GM18520 (cell line): ENCODE data around the gene FILIP1L.

Experiments used
- ATAC-seq: cut with Tn5 transposase; IDR thresholded peaks from one replicate; pipeline ENCODE4 v1.9.1; 2021; ENCODE audit not compliant: unreplicated experiment

FILIP1L gene

DNA sequence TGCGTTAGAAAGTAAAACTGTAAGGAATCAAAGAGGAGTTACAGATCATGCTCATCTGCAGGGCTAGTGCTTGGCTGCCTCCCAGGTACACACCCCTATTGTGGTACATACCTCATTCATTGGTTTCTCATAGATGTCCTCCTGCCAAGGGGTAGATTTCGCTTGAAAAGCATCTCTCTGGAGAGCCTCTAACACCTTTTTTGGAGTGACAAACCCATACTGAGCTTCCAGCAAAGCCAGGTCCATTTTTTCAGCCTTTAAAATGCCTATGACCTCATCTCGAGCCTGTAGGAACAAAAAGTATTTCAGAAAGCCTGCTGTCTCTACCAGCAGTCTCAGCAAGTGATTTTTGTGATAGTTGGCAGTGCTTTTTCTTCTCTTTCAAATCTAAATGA, 184.6 kb downstream of the FILIP1L start:
- no peak for ATAC-seq

DNA sequence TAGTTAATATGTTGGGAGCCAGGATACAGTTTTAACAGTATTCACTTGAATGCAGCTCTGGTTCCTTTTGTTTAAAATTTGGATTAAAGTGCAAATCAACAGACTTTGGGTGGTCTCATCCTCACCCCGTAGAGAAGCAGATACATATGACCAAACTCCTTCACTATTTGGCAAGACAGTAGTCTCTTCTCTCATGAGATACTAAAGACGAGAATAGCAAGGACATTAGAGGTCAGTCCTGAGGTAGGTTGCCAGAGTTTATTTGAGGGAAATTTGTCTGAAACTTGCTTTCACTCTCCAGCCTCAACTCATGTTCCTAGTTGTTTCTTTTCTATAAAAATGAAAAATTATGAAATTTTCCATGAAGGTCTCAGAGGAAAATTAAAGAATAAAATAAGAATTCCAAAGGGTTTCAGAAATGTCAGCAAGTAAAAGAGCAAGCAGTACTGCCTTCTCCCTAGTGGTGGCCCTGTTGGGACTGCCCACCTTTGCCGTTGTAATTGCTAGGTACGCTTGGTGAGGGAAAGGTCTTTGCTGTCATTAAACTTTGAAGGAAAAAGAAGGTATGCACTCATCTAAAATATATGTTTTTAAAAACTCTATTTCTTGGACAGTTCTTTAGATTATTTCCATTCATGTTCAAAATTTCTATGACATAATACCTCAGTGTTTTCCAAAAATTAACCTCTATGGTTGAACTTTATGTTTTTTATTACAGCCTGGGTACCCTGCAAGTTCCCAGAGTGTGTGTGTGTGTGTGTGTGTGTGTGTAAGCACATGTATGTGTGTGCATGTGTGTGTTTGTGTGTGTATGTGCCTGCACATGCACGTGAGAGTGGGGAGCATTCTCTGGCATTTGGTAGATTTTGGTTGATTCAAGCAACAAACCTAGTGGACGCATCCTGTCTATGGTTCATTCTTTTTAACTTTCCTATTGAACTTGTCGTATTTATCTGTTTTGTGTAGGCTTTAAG, 185.2 kb downstream of the FILIP1L start:
- no peak for ATAC-seq

DNA sequence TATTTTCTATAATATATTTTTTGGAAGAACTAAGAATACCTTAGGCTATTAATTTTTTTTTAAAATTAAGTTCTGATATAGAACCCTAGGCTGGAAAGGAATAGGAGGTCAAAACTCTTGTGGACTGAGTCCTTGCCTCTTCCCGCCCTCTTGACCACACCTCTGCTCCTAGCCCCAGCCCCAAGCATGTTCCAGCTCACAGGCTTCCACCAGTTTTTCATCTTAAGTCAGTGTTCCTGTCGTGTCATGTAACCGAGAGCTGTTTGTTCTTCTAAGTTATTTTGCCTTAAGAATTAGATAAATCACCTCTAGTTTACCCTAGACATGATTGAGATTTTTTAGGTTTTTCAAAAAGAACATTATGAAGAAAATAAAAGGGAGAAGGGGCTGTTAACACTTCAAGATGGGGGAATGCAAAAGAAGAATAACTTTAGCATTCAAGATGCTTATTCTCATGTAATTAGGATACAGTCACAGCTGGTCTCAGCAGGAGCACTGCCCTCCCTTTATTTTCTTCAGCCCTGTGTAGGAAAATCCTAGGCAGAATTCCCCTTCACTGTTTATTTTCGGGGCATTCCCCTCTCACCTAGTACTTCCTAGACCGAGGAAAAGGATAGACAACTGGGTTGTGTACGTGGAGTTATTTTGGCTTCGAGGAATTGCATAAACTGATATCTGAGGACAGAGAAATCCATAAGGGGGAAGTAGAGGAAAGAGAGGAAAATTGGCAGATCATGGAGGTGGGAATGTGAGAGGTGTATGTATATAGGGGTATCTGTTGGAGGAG, 186.4 kb downstream of the FILIP1L start:
- ATAC-seq, result no peak

DNA sequence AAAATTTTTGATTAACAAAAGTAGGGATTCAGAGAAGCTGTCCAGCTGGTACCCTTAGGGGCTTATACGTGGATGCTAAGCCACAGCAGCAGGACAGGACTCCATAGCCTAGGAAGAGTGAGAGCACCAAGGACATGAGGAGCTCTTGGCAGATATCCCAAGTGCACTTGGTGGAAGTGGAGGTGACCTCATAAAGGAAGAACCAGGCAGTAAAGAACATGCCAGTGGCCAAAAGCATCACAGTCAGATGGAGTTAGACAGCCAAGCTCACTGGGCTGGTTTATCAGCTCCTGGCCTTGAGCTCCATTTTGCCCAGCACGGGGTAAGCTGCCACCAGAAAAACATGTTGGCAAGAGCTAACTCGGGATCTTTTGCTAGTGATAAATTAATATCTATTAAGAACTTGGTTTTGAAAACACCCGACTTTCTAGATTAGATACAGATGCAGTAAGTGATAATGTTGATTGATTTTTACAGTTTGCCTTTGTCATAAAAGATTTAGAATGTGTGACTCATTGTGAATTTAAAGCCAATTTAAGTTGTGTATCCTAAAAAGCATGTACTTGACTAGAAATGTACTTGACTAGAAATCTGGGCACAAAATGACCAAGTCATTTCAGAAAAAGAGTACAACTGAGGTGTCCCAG, 188.6 kb downstream of the FILIP1L start:
- no peak for ATAC-seq

DNA sequence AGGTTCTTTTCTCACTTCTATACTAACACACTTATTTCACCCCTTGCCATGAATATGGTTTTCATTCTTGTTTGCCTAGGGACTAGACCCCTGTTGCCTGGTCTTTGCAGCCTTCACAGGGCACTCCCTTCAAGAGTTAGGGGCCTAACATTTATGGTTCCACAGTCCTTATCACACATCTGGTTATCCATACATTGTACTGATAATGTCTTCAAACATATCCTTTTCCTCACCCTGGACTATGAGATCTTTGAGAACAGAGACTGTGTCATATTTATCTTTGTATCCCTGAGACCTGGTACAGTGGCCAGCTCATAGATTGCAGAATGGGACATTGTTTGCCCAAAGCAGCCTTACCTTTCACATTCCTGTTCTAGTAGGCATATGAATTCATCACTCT, 190.4 kb downstream of the FILIP1L start:
- no peak for ATAC-seq

DNA sequence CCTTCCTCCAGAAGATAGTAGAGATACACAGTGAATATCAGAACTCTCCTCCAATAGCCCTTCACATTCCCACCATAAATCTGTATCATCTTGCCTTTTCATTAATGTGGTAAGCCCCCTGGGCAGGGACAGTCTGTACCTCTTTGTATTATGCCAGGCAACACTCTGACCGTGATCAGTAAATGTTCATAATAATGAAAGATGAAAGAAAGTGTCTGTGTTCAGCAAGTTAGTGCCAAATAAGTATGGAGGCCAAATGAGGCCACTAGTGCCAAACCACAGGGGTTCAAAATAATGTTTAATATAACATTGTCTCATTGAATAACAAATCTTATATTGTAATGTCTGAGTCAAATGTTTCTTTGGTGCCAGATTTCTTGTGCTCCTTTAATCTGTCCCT, 192.3 kb downstream of the FILIP1L start:
- no peak for ATAC-seq

DNA sequence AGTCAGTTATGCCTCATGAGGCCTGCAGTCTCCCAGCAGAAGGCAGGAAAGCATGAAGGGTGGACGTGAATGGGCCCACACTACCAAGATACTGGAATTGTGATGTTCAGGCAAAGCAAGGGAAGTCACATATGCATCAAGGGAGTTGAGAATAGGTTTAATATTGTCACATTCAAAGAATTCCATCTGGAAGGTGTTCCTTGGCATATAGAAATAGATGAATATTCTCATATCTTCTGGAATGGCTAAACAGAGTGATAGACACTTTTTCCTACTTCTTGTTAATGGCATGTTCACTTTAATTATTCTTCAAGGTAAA, 193.0 kb downstream of the FILIP1L start:
- no peak for ATAC-seq

DNA sequence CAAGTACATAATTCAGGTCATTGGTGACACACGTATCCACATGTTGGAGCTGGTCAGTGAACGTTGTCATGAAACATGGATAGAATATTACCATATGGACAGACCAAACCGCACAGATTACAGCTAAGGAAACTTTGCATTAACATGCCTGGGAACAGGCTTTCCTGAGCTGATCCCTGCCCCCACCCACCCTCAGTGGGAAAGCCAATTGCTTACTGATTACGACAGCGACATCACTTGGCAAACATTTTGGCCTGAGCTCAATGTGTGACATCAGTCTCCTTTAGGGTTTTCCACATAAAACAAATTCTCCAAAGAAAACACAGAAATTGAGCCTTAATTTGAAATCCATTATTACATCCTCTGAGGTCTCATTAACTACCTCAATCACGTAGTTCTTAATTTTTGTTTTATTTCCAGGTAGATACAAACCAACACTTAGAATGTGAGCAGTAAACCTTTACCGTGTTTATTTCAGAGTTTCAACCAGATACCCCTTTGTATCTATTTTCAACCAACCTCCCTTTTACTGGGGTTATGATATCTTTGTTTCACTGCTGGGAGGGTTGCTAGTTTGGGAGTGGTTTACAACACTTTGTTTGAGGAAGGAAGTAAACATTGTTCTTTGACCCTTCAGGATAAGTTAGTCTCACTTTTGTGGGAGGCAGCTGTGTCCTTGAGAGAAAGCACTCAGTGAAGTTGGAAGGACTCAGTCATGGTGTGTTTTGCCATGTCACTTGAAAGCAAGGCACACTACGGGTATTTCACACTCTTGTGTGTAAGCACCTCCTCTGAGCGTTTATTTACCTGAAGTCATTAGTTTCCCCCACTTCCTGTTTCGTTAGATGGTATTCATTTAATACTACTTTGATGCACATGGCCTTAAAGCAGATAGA, 193.6 kb downstream of the FILIP1L start:
- ATAC-seq, result no peak

DNA sequence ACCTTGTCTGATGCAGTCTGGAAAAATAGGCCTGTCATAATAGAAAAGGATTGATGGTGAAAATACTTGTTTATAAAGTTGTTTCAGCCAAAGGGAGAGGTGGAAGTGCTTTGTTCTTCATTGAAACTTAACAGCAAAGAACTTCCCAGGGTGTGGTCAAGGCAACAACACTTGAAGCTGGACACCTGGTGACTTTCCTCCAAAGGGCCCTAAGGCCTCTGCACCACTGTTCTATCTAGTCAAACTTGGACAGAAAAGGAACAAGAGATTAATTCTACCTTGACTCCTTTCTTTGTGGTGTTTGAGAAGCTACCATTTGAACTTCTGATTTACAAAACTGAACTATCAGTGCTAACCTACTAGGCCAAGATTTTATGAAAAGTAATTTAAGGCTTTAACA, 194.6 kb downstream of the FILIP1L start:
- no peak for ATAC-seq

DNA sequence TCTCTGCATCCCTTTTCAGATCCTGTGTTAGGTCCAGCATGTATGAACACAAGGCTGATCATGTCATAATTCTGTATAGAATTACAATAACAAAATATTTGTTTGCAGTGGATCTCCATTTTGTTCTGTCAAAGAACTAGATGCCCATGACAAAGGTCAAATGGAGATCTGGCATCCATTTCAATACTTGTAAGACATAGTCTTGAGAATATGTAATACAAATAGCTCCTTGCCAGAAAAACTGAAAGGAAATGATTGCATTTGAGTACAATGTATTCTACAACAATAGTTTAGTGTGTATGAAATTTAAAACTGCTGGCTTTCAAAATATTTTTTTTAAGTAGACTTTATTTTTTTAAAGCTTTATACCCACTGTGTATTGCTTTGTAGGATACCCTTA, 195.6 kb downstream of the FILIP1L start:
- no peak for ATAC-seq

DNA sequence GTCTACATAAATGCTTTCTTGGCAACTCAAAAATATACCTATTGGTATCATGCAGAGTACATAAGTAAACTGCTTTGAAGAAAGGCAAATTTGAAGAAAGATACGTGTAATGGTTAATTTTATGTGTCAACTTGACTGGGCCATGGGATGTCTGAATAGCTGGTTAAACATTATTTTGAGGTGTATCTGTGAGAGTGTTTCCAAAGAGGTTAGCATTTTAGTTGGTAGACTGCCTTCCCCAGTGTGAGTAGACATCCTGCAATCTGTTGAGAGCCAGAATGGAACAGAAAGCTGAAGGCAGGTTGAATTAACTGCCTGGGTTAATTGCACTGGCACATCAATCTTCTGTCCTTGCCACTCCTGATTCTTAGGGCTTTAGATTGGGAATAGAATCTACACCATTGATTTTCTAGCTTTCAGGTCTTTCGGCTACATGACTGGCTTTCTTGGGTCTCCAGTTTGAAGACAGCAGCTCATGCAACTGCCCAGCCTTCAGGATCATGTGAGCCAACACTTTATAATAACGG, 198.3 kb downstream of the FILIP1L start:
- no peak for ATAC-seq

DNA sequence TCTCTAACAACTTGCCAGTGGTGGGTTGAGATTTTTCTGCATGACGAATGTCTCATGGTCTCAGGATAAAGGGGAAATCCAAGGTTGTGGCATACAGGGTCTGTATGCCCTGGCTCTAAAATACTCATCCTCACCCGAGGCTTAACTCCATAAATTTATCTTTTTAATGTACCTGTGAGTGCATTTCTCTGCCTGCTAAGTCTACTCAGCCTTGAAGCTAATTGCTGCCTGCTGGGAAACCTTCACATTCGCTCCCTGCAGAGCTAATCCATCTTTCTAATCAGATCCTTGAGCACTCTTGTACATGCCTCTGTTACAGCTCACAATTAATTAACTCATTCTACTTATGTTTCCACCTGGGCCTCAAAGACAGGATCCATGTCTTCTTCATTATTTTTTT, 202.9 kb downstream of the FILIP1L start:
- ATAC-seq, result no peak

DNA sequence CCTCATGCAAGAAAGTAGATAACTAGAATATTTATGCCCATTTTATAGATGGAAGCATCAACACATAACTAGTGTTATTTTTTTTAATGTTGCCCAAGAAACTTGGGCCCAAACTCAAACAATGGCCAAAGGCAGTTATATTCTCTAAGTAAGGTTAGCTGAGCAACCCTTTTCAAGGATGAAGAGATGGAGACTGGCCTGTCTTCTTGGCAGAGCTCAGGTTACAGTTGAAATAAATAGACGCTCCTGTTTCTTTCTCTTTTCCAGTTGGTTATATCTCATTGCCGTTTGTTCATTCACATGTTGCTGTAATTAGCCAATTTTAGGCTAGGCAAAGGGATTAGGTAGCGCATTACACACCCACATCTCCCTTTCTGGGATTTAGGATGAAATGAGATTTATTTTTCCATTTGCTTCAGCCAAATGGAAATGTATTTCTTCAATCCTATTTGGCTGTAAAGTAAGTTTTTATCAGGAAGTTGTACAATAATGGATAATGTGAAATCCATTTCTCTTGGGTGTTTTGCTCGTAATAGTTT, 203.5 kb downstream of the FILIP1L start:
- no peak for ATAC-seq

DNA sequence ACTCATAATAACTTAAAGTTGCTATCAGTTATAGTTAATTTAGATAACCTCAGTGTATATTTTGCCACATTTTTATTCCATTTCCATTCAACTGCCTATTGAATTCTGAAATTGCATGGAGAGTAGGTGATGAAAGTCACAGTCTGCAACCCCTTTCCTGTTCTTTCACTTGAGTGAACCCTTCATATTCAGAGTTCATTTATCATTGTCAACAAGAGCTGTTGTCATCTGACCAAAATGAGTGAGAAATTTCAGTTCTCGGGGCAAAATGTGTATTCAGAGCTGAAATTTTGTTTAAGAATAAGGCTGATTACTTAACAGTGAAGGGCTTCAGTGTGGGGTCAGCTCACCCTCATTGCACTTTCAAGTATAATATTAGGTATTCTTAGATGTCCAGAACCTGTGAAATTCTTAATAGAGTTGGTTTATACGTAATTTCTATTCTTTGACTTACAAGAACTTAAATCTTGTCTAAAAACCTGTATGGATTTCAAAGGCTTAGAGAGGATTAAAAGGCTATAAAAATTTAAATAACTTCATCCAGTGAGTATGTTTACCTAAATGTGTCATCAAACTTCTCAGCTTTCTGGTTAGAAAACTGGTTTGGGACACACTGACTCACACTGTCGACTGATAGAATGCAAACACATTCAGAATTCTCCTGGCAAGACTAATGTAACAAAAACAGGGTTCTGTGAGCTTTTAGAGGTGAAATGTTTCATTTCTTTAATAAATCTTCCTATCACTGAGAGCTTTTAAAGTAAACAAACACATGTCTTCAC, 204.4 kb downstream of the FILIP1L start:
- no peak for ATAC-seq

DNA sequence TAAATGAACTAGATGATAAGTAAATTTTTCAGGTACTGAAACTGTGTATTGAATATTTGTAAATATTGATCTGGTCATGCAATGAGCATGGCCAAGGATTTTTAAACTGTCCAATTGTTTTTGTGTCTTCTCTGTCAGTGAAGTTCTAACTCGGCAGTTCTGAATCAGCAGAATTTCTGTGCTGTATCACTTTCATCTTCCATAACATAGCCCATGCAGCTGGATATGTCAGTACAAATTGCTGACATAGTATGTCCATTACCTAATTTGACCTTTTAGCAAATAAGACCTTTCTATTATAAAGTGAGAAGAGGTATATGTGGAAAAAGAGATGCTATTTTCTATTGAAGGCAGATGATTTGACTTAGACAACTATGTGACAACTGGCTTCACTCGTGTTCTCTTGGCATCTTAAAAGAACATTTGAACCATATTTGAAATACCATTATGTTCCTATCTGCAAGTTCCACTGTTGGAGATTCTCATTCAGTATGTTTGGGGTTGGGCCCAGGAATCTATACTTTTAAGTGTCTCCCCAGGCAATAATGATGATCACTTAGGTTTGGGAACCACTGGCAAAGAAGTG, 206.2 kb downstream of the FILIP1L start:
- ATAC-seq, result no peak

DNA sequence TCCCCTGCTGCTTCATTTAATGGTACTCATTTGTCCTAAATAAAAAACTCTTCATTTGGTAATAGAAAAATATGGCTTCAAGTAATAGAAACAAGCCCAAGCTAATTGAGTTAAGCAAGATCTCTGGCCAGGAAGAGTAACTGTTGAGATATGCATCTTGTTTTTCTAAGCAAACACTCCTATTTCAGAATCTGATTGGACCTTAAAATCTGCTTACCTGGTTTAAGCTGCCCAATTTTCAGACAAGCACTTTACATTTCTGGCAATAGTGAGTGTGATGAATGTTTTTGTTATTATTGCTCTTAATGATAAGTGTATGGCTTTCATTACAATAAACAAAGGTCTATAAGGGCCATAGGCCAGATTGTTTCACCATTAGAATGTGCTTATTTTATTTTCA, 210.4 kb downstream of the FILIP1L start:
- no peak for ATAC-seq

DNA sequence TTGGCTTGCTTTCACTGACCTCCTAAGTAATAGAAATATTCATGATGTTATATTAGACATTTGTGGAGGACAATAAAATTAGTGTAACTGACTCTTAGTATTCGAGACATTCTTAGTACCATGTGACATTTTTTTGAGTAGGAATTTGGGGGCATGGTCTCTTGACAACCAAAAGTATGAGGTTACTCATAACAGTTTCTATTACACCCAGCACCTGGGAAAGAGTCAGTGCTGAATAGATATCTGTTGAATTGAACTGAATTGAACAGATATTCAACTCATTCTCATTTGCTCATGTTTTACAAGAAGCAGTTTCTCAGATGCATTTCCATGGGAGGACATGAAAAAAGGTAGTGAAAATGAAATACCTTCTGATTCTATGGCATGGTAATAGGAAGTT, 212.2 kb downstream of the FILIP1L start:
- ATAC-seq, result no peak

DNA sequence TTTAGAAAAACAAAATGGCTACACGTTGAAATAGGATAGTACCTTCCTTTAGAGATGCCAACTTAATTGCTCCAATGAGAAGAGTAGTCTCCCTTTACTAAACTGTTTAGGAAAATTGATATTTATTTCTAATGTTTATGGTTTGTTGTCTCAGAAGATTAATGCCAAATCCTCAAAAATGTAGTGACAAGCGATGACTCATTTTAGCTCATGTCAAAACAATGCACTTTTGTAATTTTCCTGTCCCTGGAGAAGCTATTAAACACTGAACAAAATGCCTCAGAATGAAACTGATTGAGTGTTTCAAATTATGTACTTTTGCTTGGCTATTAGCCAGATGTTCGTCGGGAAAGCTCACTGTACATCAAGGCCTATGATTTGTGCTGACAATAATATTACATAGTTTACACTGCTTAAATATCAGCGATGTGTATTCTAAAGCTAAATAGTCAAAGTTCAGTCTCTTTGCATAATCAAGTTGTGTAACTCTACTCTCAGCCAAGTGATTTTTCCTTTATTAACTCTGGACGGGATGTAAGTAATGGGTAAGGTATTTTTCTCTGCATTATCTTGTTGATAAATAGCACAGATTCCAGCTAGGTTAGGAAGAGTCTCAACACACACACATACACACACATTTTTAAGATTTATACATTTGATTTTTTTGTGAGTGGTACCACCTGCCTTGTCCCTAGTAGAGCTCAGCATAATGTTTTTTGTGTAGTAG, 212.9 kb downstream of the FILIP1L start:
- ATAC-seq, result no peak
